Type B pancreatic cell (in vitro differentiated cells): ENCODE data around the gene TENM4. TPM values are rescaled to one million over a fixed set of nuclear protein-coding genes. Genes with fewer than 3 reads are reported as not detected.
A peak's percentile ranks its signal among the peaks of the same experiment; 100 is the strongest.

Source experiments
- DNase-seq: peaks from one replicate; pipeline ENCODE4 v3.0.0; 2021; ENCODE audit warnings: mixed read lengths; ENCODE audit not compliant: unreplicated experiment; ENCODE audit errors: extremely low spot score
- H3K27ac Mint-ChIP-seq: 2 replicates; pipeline ENCODE4 v1.8.0; 2021; ENCODE audit warnings: mild to moderate bottlenecking, mixed read lengths
- H3K27me3 Mint-ChIP-seq: 2 replicates; pipeline ENCODE4 v1.8.0; 2021; ENCODE audit warnings: mixed read lengths
- H3K36me3 Mint-ChIP-seq: 2 replicates; pipeline ENCODE4 v1.8.0; 2021; ENCODE audit warnings: mixed read lengths
- H3K4me1 Mint-ChIP-seq: one replicate; pipeline ENCODE4 v1.8.0; 2021; ENCODE audit warnings: mixed read lengths; ENCODE audit not compliant: unreplicated experiment
- H3K4me3 Mint-ChIP-seq: 2 replicates; pipeline ENCODE4 v1.8.0; 2021; ENCODE audit warnings: mild to moderate bottlenecking, mixed read lengths
- H3K9me3 Mint-ChIP-seq: 2 replicates; pipeline ENCODE4 v1.8.0; 2021; ENCODE audit warnings: mixed read lengths
- CTCF ChIP-seq: fragments of 200-600 bp; sonication (generic); conservative IDR thresholded peaks from 2 replicates; pipeline ENCODE4 v1.5.0; 2021; ENCODE audit warnings: antibody characterized with exemption, mild to moderate bottlenecking
- total RNA-seq: library from RNA; stranded (reverse); gene quantifications from 2 replicates; pipeline ENCODE4 v1.2.1, GENCODE V29; 2021; ENCODE audit warnings: low replicate concordance

TENM4 gene
- total RNA-seq, 1 donor from 2014 or later = 156 TPM

- Mint-ChIP-seq H3K36me3 (peaks cover 32% of the 10 kb centered on the region), H3K27ac (no peak overlapping the region), H3K4me3 (peak overlapping the region; percentile 24), H3K9me3 (no peaks in the 10 kb centered on the region), H3K27me3 (no peaks in the 10 kb centered on the region), H3K4me1 (peaks cover 19% of the 10 kb centered on the region)
- no peak for DNase-seq
- TF ChIP-seq CTCF = no peak
Observed at GRCh38 chr11:79212741-79213190, 228.1 kb downstream of the TENM4 start.

GRCh38 chr11:79209540-79210266 is 231.1 kb downstream of the TENM4 start:
- Mint-ChIP-seq H3K27me3 (no peaks in the 10 kb centered on the region), H3K36me3 (peaks cover 23% of the 10 kb centered on the region), H3K4me1 (peaks cover 19% of the 10 kb centered on the region), H3K27ac (no peak overlapping the region), H3K4me3 (no peak overlapping the region), H3K9me3 (no peaks in the 10 kb centered on the region)
- no peak for TF ChIP-seq CTCF
- no peak for DNase-seq

GRCh38 chr11:79208126-79208525 is 232.7 kb downstream of the TENM4 start:
- H3K27me3 Mint-ChIP-seq = no peaks in the 10 kb centered on the region
- DNase-seq = no peak
- H3K9me3 Mint-ChIP-seq = no peaks in the 10 kb centered on the region

GRCh38 chr11:79206951-79207350 is 233.9 kb downstream of the TENM4 start:
- Mint-ChIP-seq H3K4me1 (peaks cover 7% of the 10 kb centered on the region), H3K27ac (no peak overlapping the region), H3K4me3 (no peak overlapping the region), H3K9me3 (no peaks in the 10 kb centered on the region), H3K27me3 (no peaks in the 10 kb centered on the region), H3K36me3 (peaks cover 10% of the 10 kb centered on the region)
- DNase-seq = no peak
- peak; percentile 19 for TF ChIP-seq CTCF

More at GRCh38 chr11:79208126-79208525, 232.7 kb downstream of the TENM4 start:
- Mint-ChIP-seq H3K4me3 (no peak overlapping the region), H3K27ac (no peak overlapping the region), H3K36me3 (peaks cover 17% of the 10 kb centered on the region), H3K4me1 (peaks cover 14% of the 10 kb centered on the region)
- no peak for TF ChIP-seq CTCF

GRCh38 chr11:79205786-79206185 is 235.0 kb downstream of the TENM4 start:
- no peak for DNase-seq
- peaks cover 10% of the 10 kb centered on the region for H3K36me3 Mint-ChIP-seq
- H3K9me3 Mint-ChIP-seq = no peaks in the 10 kb centered on the region
- no peaks in the 10 kb centered on the region for H3K27me3 Mint-ChIP-seq
- no peak overlapping the region for H3K4me3 Mint-ChIP-seq
- H3K27ac Mint-ChIP-seq = no peak overlapping the region
- TF ChIP-seq CTCF = no peak
- peaks cover 7% of the 10 kb centered on the region for H3K4me1 Mint-ChIP-seq
